NCI-H146 treated with DMSO at 0.1 percent for 48 hours (cell line): ENCODE measurements around the gene ZBTB25.
A peak's percentile ranks its signal among the peaks of the same experiment; 100 is the strongest.

Source experiments
- DNase-seq: peaks from one replicate; lab custom pipeline; 2025; ENCODE audit not compliant: unreplicated experiment; lab: John Stamatoyannopoulos, UW

ZBTB25 gene

DNA sequence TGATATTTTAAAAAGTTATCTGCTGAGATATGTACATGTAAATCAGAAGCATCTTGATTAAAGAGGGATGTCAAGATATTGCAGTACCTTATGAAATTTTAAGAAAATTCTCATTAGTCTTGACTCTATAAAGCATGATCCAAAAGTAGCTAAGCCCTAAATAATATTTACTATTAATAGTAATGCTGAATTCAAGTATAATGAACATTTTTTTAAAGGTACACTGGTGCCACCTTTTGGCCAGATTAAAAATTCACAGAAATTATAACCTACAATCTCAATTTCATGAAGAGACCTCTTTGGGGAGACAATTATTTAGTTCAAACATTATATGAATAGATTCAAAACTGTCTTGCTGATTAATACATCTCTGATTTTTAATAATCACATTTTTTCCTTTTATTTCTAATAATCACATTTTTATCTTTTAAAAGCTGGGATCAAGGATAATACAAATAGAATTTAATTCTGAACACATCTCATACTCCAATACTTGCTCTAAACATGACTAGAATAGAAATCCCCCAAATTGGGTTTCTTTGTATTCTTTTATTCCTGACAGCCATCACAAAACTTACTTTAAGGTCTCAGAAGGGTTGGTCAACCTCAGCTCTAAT lies 24.9 kb downstream of the ZBTB25 start:
- no peak for DNase-seq

- DNase-seq = no peak
Observed at GRCh38 chr14:64476438-64476837, 27.2 kb downstream of the ZBTB25 start.

DNA sequence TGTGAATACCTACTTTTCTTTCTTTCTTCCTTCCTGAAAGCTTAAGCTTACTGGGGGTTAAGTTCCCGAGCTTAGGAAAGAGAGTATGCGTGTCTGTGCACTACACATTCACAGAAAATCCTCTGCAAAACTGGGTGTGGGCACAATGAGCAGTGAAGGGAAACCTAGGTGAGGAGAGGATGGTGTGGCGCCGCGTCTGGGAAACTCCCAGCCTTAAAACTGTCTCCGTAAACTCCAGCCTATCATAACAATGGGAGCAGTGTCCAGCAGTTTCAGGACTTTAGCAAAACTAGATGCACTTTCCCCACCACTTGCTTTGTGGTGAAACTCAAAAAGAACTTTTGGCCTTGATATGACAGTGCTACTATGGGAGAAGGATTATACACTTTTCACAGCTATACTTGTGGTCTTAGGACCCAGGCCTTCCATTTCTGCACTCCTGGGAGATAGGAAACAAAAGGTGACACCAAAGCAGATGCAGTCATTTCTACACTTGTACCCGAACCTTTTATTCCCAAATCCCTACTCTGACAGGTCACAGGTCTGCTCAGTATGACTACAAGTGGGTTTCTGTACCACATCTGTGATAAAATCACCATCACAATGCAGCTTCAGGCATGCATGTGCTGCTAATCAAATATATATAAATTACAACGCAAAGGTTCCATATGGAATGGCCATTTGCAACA lies 27.9 kb downstream of the ZBTB25 start:
- DNase-seq = no peak

DNA sequence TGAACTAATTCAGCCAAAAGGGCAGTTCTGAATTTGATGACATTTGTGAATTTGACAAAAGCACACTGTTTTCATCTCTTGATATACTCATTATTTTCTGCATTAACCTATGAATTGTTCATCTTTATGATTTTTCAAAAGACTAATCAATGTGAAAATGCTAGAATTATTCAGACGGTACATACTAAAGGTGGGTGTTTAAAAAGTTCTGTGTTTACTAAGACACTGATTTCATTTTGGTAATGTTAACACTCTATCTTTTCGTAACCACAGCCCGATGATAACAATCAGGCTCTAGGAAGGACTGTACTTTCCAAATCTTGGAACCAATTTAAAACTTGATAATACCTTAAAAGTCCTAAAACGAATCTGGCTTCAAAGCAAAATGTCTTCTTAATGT lies 28.9 kb downstream of the ZBTB25 start:
- DNase-seq = no peak

GRCh38 chr14:64474041-64474440 lies 29.6 kb downstream of the ZBTB25 start:
- DNase-seq = no peak

GRCh38 chr14:64468451-64468850 lies 35.2 kb downstream of the ZBTB25 start:
- no peak for DNase-seq

- no peak for DNase-seq
Observed at GRCh38 chr14:64467566-64467965, 36.1 kb downstream of the ZBTB25 start.

- DNase-seq = no peak
Observed at GRCh38 chr14:64467101-64467500, 36.5 kb downstream of the ZBTB25 start.

DNA sequence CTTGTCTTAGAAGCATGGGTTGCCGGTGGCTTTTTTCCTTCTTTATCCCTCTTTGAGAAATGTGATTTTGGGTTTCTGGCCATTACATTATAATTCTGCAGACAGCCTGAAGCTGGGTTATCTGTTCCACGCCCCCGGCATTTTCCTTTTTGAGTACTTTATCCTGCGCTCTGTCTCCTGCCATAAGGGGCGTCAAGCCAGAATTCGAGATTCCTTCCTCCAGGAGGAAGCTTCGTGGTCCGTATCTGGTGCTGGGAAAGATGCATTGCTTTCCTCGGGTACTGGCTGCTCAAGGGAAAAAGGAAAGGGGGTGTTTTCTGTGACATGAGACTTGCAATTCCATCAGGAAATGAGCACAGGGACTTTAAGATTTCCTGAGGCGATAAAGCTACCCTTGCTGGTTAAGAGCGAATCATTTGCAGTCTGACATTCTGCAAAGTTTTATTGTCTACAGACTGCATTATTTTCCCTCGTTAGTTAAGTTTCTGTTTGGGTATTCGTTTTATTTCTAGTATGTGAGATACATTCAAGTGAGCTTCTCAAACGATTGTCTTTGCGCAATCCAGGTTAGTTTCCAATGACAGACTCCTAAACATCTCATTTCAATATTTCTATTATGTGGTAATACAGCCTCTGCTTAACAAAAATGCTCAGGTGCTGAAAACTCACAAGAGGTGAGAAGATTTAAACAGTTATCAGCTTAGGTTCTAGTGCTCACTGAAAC lies 37.6 kb downstream of the ZBTB25 start:
- DNase-seq = peak; percentile 1

DNA sequence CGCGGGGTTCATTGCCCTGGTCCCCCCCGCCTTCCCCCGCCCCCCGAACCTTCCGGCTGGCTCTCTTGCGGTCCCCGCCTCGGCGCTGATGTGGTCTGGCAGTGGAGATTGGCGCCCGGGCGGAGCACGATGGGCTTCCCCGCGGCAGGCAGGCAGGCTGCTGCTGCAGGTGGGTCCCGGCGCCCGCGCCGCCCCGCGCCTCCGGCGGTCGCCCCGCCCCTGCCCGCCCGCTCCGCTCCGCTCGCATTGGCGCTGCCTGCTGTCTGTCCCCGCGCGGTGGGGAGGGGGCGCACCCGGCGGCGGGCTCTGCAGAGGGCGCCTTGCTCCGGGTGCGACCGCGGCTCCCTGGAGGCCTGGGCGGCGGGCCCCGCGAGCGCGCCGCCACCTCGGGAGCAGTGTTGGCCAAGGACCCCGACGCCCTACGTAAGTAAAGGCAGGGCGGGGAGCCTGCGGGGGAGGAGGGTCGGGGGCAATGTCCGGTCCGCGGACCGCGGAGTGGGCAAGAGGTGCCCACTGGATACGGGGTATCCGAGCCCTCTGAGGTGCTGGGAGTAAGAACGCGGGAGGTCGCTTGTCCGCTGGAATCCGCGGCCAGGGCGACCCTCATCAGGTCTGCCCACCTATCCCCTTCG lies 38.3 kb downstream of the ZBTB25 start, which contains the start of gene AKAP5:
TSS of gene AKAP5 (plus strand) at position 309 of the 632 bp plus-strand sequence. CDS start 2,896 bp downstream, outside the sequence.
- peak; percentile 54 for DNase-seq

DNA sequence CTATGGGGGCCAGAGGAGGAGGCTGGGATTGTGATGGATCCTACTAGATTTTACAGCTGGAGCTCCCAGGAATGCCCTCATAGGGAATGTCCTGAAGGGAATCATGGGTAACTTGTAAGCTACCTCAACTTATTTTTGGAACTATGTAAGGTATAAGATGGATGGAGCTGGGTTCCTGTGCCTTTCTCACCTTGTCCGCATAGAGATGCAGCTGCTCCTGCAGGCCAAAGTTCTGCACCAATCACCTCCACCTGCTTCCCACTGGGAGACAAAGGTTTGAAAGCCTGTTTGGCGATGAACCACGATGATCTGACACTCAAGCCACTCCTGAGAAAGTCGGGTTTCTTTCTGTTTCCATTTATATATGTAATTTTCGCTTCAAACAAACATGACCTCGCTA lies 39.0 kb downstream of the ZBTB25 start:
- DNase-seq = peak; percentile 29

DNA sequence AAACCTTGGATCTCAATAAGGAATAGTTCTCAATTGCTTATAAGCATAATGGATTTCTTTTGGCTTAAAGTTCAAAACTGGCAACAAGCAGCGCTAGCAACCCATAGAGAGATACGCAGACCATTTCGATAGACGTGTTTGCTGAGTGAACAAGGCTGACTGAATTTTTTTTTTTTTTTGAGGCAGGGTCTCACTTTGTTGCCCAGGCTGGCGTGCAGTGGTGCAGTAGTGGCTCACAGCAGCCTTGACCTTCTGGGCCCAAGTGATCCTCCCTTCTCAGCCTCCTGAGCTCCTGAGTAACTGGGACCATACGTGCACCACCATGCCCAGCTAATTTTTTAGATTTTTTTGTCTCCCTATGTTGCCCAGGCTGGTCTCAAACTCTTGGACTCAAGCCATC lies 39.8 kb downstream of the ZBTB25 start:
- no peak for DNase-seq

DNA sequence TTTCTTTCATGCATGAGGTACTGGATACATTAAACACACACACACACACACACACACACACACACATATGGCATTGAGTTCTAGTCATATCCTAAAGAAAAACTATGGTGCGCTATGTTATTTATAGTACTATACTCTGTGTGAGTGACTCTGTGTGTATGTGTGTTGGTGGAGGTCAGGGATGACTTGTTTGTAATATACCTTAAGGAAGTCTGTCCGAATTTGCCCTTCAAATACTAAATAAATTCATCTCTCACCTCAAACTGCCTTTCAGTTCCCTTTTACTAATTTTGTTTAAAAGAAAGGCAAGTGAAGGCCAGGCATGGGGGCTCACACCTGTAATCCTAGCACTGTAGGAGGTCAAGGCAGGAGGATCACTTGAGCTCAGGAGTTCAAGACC lies 40.4 kb downstream of the ZBTB25 start:
- DNase-seq = no peak

- no peak for DNase-seq
Observed at GRCh38 chr14:64461221-64461620, 42.4 kb downstream of the ZBTB25 start.

DNA sequence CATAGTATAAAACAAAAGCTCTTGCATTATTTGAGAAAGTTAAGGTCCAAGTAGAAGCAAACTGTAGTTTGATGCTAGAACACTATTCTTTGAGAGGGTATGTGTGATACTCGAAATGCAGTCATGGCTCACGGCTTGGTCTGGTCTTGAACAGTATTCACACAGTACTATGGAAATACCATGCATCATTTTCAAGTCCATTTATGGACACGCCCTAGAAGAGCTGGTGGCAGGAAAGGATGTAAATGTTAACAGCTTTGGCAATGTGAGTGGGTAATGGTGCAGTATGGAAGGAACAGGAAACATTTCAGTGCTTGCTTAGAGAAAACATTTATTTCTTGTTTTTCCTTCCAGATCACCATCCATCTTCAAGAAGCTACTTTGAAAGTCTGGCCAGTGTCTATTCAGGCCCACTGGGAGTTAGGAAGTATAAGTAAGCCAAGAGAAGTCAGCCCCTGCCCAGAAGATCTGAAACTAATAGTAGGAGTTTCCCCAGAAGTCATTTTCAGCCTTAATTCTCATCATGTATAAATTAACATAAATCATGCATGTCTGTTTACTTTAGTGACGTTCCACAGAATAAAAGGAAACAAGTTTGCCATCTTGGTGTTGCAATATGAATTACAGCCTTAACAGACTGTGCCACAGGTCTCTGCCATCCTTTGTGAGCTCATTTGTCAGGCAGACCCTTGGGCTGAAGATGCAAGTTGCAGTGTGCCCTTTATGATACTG lies 44.1 kb downstream of the ZBTB25 start:
- no peak for DNase-seq

- DNase-seq = no peak
Observed at GRCh38 chr14:64454671-64455070, 49.0 kb downstream of the ZBTB25 start.

DNA sequence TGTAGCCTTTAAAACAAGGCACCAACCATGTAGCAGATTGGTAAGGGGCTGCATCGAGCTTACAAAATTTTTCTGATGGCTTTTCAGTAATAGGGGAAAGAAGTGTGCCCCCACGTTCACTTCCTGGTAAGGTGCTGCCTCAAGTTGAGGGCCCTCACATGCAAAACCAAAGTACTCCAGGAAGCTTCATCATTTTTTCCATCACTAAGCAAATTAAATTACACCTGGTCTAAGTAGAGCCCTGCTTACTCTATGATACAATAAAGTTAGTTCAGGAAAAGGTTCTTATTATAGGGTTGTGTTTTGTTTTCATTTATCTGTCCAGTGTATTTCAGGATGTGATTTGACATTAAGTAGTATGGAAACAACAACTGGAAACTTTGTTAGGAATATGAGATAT lies 53.4 kb downstream of the ZBTB25 start:
- no peak for DNase-seq

GRCh38 chr14:64447876-64448670 lies 55.6 kb downstream of the ZBTB25 start:
- DNase-seq = no peak

DNA sequence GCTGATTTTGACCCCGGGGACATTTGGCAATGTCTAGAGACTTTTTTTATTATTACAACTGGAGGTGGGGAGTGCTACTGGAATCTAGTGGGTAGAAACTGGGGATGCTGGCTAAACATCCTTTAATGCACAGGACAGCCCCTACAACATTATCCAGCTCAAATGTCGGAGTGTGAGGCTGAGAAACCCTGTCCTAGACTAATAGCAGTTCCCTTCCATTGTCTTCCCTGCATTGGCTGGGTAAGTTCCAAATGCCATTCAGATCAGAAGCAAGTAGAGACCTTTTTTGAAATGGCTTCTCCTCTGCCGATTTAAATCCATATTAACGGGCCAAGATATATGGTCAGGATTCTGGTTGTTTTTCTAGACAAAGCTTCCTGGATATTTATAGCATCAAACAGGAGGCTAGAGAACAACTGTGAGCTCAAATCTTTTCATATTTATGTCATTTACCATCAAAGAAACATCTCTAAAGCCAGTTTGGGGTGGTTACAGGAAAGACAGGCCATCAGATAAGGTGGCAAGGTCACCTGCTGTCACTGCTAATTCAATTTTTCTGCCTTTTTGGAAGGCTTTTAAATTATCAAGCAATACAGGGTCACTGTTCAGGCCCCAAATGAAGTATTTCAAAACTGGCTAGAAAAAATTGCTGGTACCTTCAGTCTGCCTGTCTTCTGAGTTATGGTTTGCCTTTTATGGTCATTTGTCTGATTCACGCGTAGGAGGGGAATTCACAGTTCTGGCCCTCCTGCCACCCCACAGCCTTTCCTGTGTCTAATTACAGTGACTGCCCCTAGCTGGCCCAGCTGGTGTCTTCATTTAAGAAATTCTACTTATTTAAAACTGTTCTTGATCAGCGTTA lies 58.4 kb downstream of the ZBTB25 start:
- DNase-seq = no peak
